Measurements from ENCODE around the gene RBM26.

DNA sequence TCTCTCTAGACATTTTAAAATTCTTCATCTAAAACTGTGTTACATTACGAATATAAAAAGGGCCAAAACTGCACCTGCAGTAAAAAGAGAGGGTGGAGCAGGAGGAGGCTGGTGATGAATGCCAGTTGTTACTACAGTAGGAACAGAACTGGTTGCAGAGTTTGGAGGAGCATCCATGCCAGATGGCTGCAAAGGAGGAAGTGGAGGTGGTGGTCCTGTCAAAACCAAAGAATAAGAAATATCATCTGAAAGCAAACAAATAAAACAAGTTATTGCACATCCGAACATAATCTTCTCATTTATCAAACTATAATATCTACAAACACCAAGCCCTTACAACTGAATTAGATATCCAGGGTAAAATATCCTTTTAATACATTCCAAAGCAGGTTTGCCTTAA lies 40.1 kb downstream of the RBM26 start:
- no peak for TF ChIP-seq CTCF (IDR thresholded peaks at IDR 0.05)
- TF ChIP-seq SIN3A (IDR thresholded peaks at IDR 0.05; ENCODE audit: borderline replicate concordance, insufficient read depth, low read depth, low read length): no peak
- no peak for TF ChIP-seq REST (IDR thresholded peaks at IDR 0.05; ENCODE audit: insufficient read depth in 1 of 2, low read depth in 2 of 2, low read length in 1 of 2)
- TF ChIP-seq POLR2AphosphoS5 (IDR thresholded peaks at IDR 0.05; ENCODE audit: low read depth, low read length): no peak
- TF ChIP-seq TCF7L2 (IDR thresholded peaks at IDR 0.05; ENCODE audit: low read depth, low read length): no peak

Data from Panc1 (cell line).